Central memory CD8-positive, alpha-beta T cell (primary cell): ENCODE results near the gene CACNA1H.

ENCODE experiments used
- ATAC-seq: fragments of 150-1000 bp; cut with Tn5 transposase; replicated peaks from 2 replicates; pipeline ENCODE4 v1.10.0; 2022; ENCODE audit warnings: mild to moderate bottlenecking, moderate FRiP score, moderate number of reproducible peaks; ENCODE audit not compliant: poor library complexity, severe bottlenecking; ENCODE audit errors: extremely low read depth
- DNase-seq, 2 donors: peaks; one replicate each; pipeline ENCODE4 v3.0.0; 2021; ENCODE audit warnings: low spot score in 2 of 2
- H3K27ac Mint-ChIP-seq: one replicate; pipeline ENCODE4 v1.8.0; 2022; ENCODE audit warnings: low read depth, mild to moderate bottlenecking, moderate library complexity, mixed read lengths
- H3K27me3 Mint-ChIP-seq: one replicate; pipeline ENCODE4 v1.8.0; 2022; ENCODE audit warnings: mixed read lengths
- H3K36me3 Mint-ChIP-seq: one replicate; pipeline ENCODE4 v1.8.0; 2022; ENCODE audit warnings: mild to moderate bottlenecking, moderate library complexity, mixed read lengths; ENCODE audit not compliant: insufficient read depth
- H3K4me1 Mint-ChIP-seq: one replicate; pipeline ENCODE4 v1.8.0; 2022; ENCODE audit warnings: mixed read lengths
- H3K4me3 Mint-ChIP-seq: one replicate; pipeline ENCODE4 v1.8.0; 2022; ENCODE audit warnings: mild to moderate bottlenecking, moderate library complexity, mixed read lengths
- H3K9me3 Mint-ChIP-seq: one replicate; pipeline ENCODE4 v1.8.0; 2022; ENCODE audit warnings: mixed read lengths

The CACNA1H gene

GRCh38 chr16:1201444-1201843 is 48.5 kb downstream of the CACNA1H start:
- no peaks in the 10 kb centered on the region for H3K27me3 Mint-ChIP-seq
- H3K27ac Mint-ChIP-seq, result no peak overlapping the region
- ATAC-seq (no peak), DNase-seq (no peak)
- H3K36me3 Mint-ChIP-seq, result peaks cover 2% of the 10 kb centered on the region
- peaks cover 5% of the 10 kb centered on the region for H3K4me1 Mint-ChIP-seq
- H3K9me3 Mint-ChIP-seq, result peaks cover 5% of the 10 kb centered on the region
- no peak overlapping the region for H3K4me3 Mint-ChIP-seq

GRCh38 chr16:1202274-1202673 is 49.4 kb downstream of the CACNA1H start:
- no peak overlapping the region for H3K4me3 Mint-ChIP-seq
- H3K4me1 Mint-ChIP-seq, result peaks cover 5% of the 10 kb centered on the region
- DNase-seq (no peak), ATAC-seq (no peak)
- H3K27ac Mint-ChIP-seq, result no peak overlapping the region
- H3K36me3 Mint-ChIP-seq, result peaks cover 2% of the 10 kb centered on the region
- peaks cover 5% of the 10 kb centered on the region for H3K9me3 Mint-ChIP-seq
- H3K27me3 Mint-ChIP-seq, result no peaks in the 10 kb centered on the region

GRCh38 chr16:1204933-1205332 is 52.0 kb downstream of the CACNA1H start:
- H3K9me3 Mint-ChIP-seq, result peaks cover 1% of the 10 kb centered on the region
- H3K27me3 Mint-ChIP-seq, result no peaks in the 10 kb centered on the region
- peaks cover 1% of the 10 kb centered on the region for H3K4me1 Mint-ChIP-seq
- no peaks in the 10 kb centered on the region for H3K36me3 Mint-ChIP-seq
- H3K4me3 Mint-ChIP-seq, result no peak overlapping the region
- H3K27ac Mint-ChIP-seq, result no peak overlapping the region
- ATAC-seq, result no peak
- no peak for DNase-seq

GRCh38 chr16:1206326-1206725 is 53.4 kb downstream of the CACNA1H start:
- H3K4me1 Mint-ChIP-seq, result no peaks in the 10 kb centered on the region

GRCh38 chr16:1206786-1207185 is 53.9 kb downstream of the CACNA1H start:
- ATAC-seq (no peak), DNase-seq (no peak)
- Mint-ChIP-seq H3K27ac (no peak overlapping the region), H3K36me3 (no peaks in the 10 kb centered on the region), H3K4me1 (no peaks in the 10 kb centered on the region), H3K4me3 (peak overlapping the region; percentile 62), H3K27me3 (no peaks in the 10 kb centered on the region), H3K9me3 (no peaks in the 10 kb centered on the region)

More at GRCh38 chr16:1206326-1206725, 53.4 kb downstream of the CACNA1H start:
- Mint-ChIP-seq H3K36me3 (no peaks in the 10 kb centered on the region), H3K9me3 (no peaks in the 10 kb centered on the region), H3K27me3 (no peaks in the 10 kb centered on the region), H3K27ac (no peak overlapping the region), H3K4me3 (no peak overlapping the region)
- DNase-seq (no peak), ATAC-seq (no peak)

- H3K36me3 Mint-ChIP-seq, result no peaks in the 10 kb centered on the region
- DNase-seq, result no peak
- no peaks in the 10 kb centered on the region for H3K27me3 Mint-ChIP-seq
- H3K27ac Mint-ChIP-seq, result peak overlapping the region; percentile 38
- H3K4me1 Mint-ChIP-seq, result no peaks in the 10 kb centered on the region
- peak; percentile 40 for ATAC-seq
- H3K4me3 Mint-ChIP-seq, result peak overlapping the region; percentile 62
- H3K9me3 Mint-ChIP-seq, result no peaks in the 10 kb centered on the region
Measured at GRCh38 chr16:1208239-1208830, 55.4 kb downstream of the CACNA1H start.

GRCh38 chr16:1209081-1209480 is 56.2 kb downstream of the CACNA1H start:
- ATAC-seq, result no peak
- no peak overlapping the region for H3K27ac Mint-ChIP-seq
- no peaks in the 10 kb centered on the region for H3K27me3 Mint-ChIP-seq
- H3K36me3 Mint-ChIP-seq, result no peaks in the 10 kb centered on the region
- no peaks in the 10 kb centered on the region for H3K4me1 Mint-ChIP-seq
- DNase-seq, result no peak
- no peak overlapping the region for H3K4me3 Mint-ChIP-seq
- no peaks in the 10 kb centered on the region for H3K9me3 Mint-ChIP-seq

GRCh38 chr16:1210461-1210860 is 57.6 kb downstream of the CACNA1H start:
- Mint-ChIP-seq H3K27me3 (no peaks in the 10 kb centered on the region), H3K4me1 (no peaks in the 10 kb centered on the region), H3K27ac (no peak overlapping the region), H3K9me3 (no peaks in the 10 kb centered on the region), H3K4me3 (no peak overlapping the region), H3K36me3 (no peaks in the 10 kb centered on the region)
- no peak for ATAC-seq
- no peak for DNase-seq

- no peak for DNase-seq
- Mint-ChIP-seq H3K9me3 (no peaks in the 10 kb centered on the region), H3K4me1 (no peaks in the 10 kb centered on the region), H3K4me3 (no peak overlapping the region), H3K27ac (no peak overlapping the region), H3K27me3 (no peaks in the 10 kb centered on the region), H3K36me3 (no peaks in the 10 kb centered on the region)
- no peak for ATAC-seq
Measured at GRCh38 chr16:1211451-1212268, 58.8 kb downstream of the CACNA1H start.

GRCh38 chr16:1212616-1213194 is 59.8 kb downstream of the CACNA1H start:
- no peaks in the 10 kb centered on the region for H3K36me3 Mint-ChIP-seq
- H3K4me3 Mint-ChIP-seq, result no peak overlapping the region
- no peak for DNase-seq
- no peak for ATAC-seq
- no peaks in the 10 kb centered on the region for H3K4me1 Mint-ChIP-seq
- H3K9me3 Mint-ChIP-seq, result no peaks in the 10 kb centered on the region
- no peaks in the 10 kb centered on the region for H3K27me3 Mint-ChIP-seq
- no peak overlapping the region for H3K27ac Mint-ChIP-seq

- Mint-ChIP-seq H3K27ac (no peak overlapping the region), H3K36me3 (peaks cover 1% of the 10 kb centered on the region), H3K4me1 (no peaks in the 10 kb centered on the region), H3K4me3 (no peak overlapping the region), H3K9me3 (no peaks in the 10 kb centered on the region), H3K27me3 (no peaks in the 10 kb centered on the region)
- DNase-seq, result no peak
- no peak for ATAC-seq
Measured at GRCh38 chr16:1213231-1213630, 60.3 kb downstream of the CACNA1H start.

GRCh38 chr16:1213796-1214372 is 61.0 kb downstream of the CACNA1H start:
- DNase-seq (no peak), ATAC-seq (no peak)
- H3K4me3 Mint-ChIP-seq, result no peak overlapping the region
- no peaks in the 10 kb centered on the region for H3K4me1 Mint-ChIP-seq
- H3K27me3 Mint-ChIP-seq, result no peaks in the 10 kb centered on the region
- no peak overlapping the region for H3K27ac Mint-ChIP-seq
- H3K36me3 Mint-ChIP-seq, result peaks cover 3% of the 10 kb centered on the region
- no peaks in the 10 kb centered on the region for H3K9me3 Mint-ChIP-seq

- DNase-seq (no peak), ATAC-seq (no peak)
- H3K27ac Mint-ChIP-seq, result no peak overlapping the region
- peaks cover 3% of the 10 kb centered on the region for H3K36me3 Mint-ChIP-seq
- H3K4me3 Mint-ChIP-seq, result no peak overlapping the region
- no peaks in the 10 kb centered on the region for H3K4me1 Mint-ChIP-seq
- H3K9me3 Mint-ChIP-seq, result no peaks in the 10 kb centered on the region
- no peaks in the 10 kb centered on the region for H3K27me3 Mint-ChIP-seq
Measured at GRCh38 chr16:1214719-1215118, 61.8 kb downstream of the CACNA1H start.
